Heart left ventricle (tissue), 16 donors: ENCODE results near the gene TTYH1. TPM values are rescaled to one million over a fixed set of nuclear protein-coding genes. Genes with fewer than 3 reads are reported as not detected.

Experiments
- ATAC-seq, 4 donors: fragments of 200-7000 bp; cut with Tn5 transposase; one replicate each; pipeline ENCODE4 v1.9.1; 2020 to 2022; ENCODE audit warnings: moderate library complexity in 4 of 4, mild to moderate bottlenecking in 3 of 4, moderate number of reproducible peaks in 1 of 4
- DNase-seq, 5 donors: peaks; one replicate each; pipeline ENCODE4 v3.0.0-alpha.2; 2020
- H3K27ac ChIP-seq, 12 donors: fragments of 200-600 bp; sonication (generic) in 4 of 12; one replicate each; pipeline versions ENCODE4 v1.5.0 to v1.8.0; 2016 to 2022; ENCODE audit warnings: mild to moderate bottlenecking in 2 of 12
- H3K27me3 ChIP-seq, 9 donors: fragments of 200-600 bp; sonication (generic) in 2 of 9; one replicate each; pipeline versions ENCODE4 v1.5.1 to v1.8.0; 2016 to 2022; ENCODE audit warnings: mild to moderate bottlenecking in 3 of 9
- H3K36me3 ChIP-seq, 9 donors: fragments of 200-600 bp; sonication (generic) in 2 of 9; one replicate each; pipeline versions ENCODE4 v1.5.0 to v1.8.0; 2018 to 2022; ENCODE audit warnings: mild to moderate bottlenecking in 2 of 9
- H3K4me1 ChIP-seq, 12 donors: fragments of 200-600 bp; sonication (generic) in 4 of 12; one replicate each; pipeline versions ENCODE4 v1.5.0 to v1.8.0; 2016 to 2022; ENCODE audit warnings: mild to moderate bottlenecking in 3 of 12
- H3K4me3 ChIP-seq, 12 donors: fragments of 200-600 bp; sonication (generic) in 4 of 12; one replicate each; pipeline versions ENCODE4 v1.5.0 to v1.8.0; 2017 to 2022; ENCODE audit warnings: mild to moderate bottlenecking in 9 of 12, moderate library complexity in 4 of 12
- H3K9me3 ChIP-seq, 12 donors: fragments of 200-600 bp; sonication (generic) in 4 of 12; one replicate each; pipeline versions ENCODE4 v1.5.0 to v1.8.0; 2016 to 2022; ENCODE audit warnings: mild to moderate bottlenecking in 1 of 12
- POLR2A ChIP-seq, 2 donors: fragments of 450-650 bp; IDR thresholded peaks; one replicate each; pipeline ENCODE4 v1.6.1; 2017; ENCODE audit warnings: antibody characterized with exemption in 2 of 2, mild to moderate bottlenecking in 2 of 2, moderate library complexity in 2 of 2
- WGBS, 4 donors: extraction: QIAGEN DNeasy Blood & Tissue Kit in 2 of 4; methylation state at CpG; one replicate each; pipeline versions ENCODE4 v1.1.5 to v1.1.7; 2013 to 2018; 5-methylcytosine and 5-hydroxymethylcytosine counted together
- intact Hi-C, 10 donors: fragments of 100-400 bp; cut with DNase I; formaldehyde crosslinking; loops; one replicate each; pipeline versions ENCODE4 v1.11.1 to v1.14.2; 2022
- polyA plus RNA-seq, 2 donors: library from polyadenylated mRNA; stranded (reverse); fragments of 200-250 nt; gene quantifications; one replicate each; pipeline ENCODE4 v1.2.3, GENCODE V29; 2013
- total RNA-seq, 9 donors: library from RNA; depleted of rRNA in 2 of 9; stranded (reverse); fragments of >200 nt in 2 of 9; fragmentation: NEBNext Ultra II Directional in 3 of 9; extraction: Animal tissue kit (Norgen Biotek cat#: 25700) in 3 of 9; gene quantifications; one replicate each; pipeline versions ENCODE4 v1.1.0 to v1.2.4, GENCODE V29; 2016 to 2023
- TF ChIP-seq, protein P1 (sequence below), 12 donors: fragments of 200-600 bp; sonication (generic) in 4 of 12; IDR thresholded peaks; one replicate each; pipeline versions ENCODE4 v1.5.0 to v1.8.0; 2018 to 2022; ENCODE audit warnings: antibody characterized with exemption in 12 of 12, mild to moderate bottlenecking in 5 of 12
- donor health status: ischemic (EF 13 %, LVEDD 7.1; RV severe dilation, severe dysfunction).
- donor health status: healthy with polysubstance abuse.
- donor health status: DM: no; HTN: yes; CAD: no.
- donor health status: DM: no; HTN: no; CAD: no.
- donor health status: ischemic (EF 25% LVEDD 6.9; RV normal size, moderate dysfunction).
- donor health status: ischemic (EF 25% LVEDD 5.7; RV mildly dilated, moderate dysfunction).
- donor health status: healthy.
- donor health status: DM: yes; HTN: yes; CAD: no.
- donor health status: ischemic (EF 35%, LVEDD 5.7; RV mildly dilated, moderate dysfunction).
- donor health status: nonischemic (EF 11% LVEDD 7.7; RV severe dilation, severe dysfunction).
- donor health status: DM: yes; HTN: yes; CAD: no.
- donor health status: PGD.
- donor health status: ischemic (EF 29% LVEDD 5.4; RV normal size, mild dysfunction).
- donor health status: nonischemic (EF 23%, LVEDD 6.1; RV moderate dilation, normal function).

Gene TTYH1
- total and polyA plus RNA-seq, 11 donors, result 0.46 to 6.9 (median 1.1) TPM

- Histone ChIP-seq H3K27me3 (peaks cover 0 to 50% (median 10%) of the 10 kb centered on the region in 9 donors), H3K9me3 (no peaks in the 10 kb centered on the region), H3K4me3 (no peak overlapping the region), H3K4me1 (peaks cover 0 to 17% (median 0%) of the 10 kb centered on the region in 12 donors), H3K27ac (no peak overlapping the region), H3K36me3 (no peaks in the 10 kb centered on the region)
- intact Hi-C loops, result loop anchor here in 6 of 10 donors (2.0 to 10.0 kb wide), 4 partner anchors 191 to 196 kb away; no protein-coding TSS in a partner anchor
- 11 to 14% (median 13%) methylated on average over 16 of the region's 16 CpGs for WGBS, 4 donors
- DNase-seq, result peak in 1 of 5 donors; percentile 33
- peak in 2 of 4 donors; percentile 32 to 58 for ATAC-seq
- TF ChIP-seq, protein P1, sequence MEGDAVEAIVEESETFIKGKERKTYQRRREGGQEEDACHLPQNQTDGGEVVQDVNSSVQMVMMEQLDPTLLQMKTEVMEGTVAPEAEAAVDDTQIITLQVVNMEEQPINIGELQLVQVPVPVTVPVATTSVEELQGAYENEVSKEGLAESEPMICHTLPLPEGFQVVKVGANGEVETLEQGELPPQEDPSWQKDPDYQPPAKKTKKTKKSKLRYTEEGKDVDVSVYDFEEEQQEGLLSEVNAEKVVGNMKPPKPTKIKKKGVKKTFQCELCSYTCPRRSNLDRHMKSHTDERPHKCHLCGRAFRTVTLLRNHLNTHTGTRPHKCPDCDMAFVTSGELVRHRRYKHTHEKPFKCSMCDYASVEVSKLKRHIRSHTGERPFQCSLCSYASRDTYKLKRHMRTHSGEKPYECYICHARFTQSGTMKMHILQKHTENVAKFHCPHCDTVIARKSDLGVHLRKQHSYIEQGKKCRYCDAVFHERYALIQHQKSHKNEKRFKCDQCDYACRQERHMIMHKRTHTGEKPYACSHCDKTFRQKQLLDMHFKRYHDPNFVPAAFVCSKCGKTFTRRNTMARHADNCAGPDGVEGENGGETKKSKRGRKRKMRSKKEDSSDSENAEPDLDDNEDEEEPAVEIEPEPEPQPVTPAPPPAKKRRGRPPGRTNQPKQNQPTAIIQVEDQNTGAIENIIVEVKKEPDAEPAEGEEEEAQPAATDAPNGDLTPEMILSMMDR (IDR thresholded peaks at IDR 0.05), result peak; percentile 31 to 77 (median 62)
- no peak for TF ChIP-seq POLR2A (IDR thresholded peaks at IDR 0.05)
Observed at GRCh38 chr19:54481326-54481930, 66.2 kb downstream of the TTYH1 start.

GRCh38 chr19:54482889-54483288, 67.6 kb downstream of the TTYH1 start:
- H3K27me3 ChIP-seq, result peaks cover 0 to 52% (median 10%) of the 10 kb centered on the region in 9 donors

GRCh38 chr19:54484451-54484850, 69.2 kb downstream of the TTYH1 start:
- ATAC-seq (no peak), DNase-seq (no peak)
- Histone ChIP-seq H3K9me3 (no peaks in the 10 kb centered on the region), H3K4me3 (no peak overlapping the region), H3K27ac (no peak overlapping the region), H3K36me3 (no peaks in the 10 kb centered on the region), H3K4me1 (peaks cover 0 to 17% (median 0%) of the 10 kb centered on the region in 12 donors), H3K27me3 (peaks cover 0 to 56% (median 10%) of the 10 kb centered on the region in 9 donors)
- intact Hi-C loops, result loop anchor here in 5 of 10 donors (5.0 to 10.0 kb wide), 3 partner anchors 188 to 193 kb away; no protein-coding TSS in a partner anchor
- TF ChIP-seq POLR2A (IDR thresholded peaks at IDR 0.05), result no peak
- TF ChIP-seq, protein P1 (IDR thresholded peaks at IDR 0.05), result no peak
- 75 to 83% (median 78%) methylated on average over 10 of the region's 10 CpGs for WGBS, 4 donors

More at GRCh38 chr19:54482889-54483288, 67.6 kb downstream of the TTYH1 start:
- Histone ChIP-seq H3K9me3 (no peaks in the 10 kb centered on the region), H3K4me3 (no peak overlapping the region), H3K36me3 (no peaks in the 10 kb centered on the region), H3K27ac (no peak overlapping the region), H3K4me1 (peaks cover 0 to 17% (median 0%) of the 10 kb centered on the region in 12 donors)
- 68 to 86% (median 73%) methylated on average over 3 of the region's 3 CpGs for WGBS, 4 donors
- no peak for DNase-seq
- TF ChIP-seq, protein P1 (IDR thresholded peaks at IDR 0.05), result no peak
- no peak for TF ChIP-seq POLR2A (IDR thresholded peaks at IDR 0.05)
- no peak for ATAC-seq
- intact Hi-C loops, result loop anchor here in 5 of 10 donors (5.0 to 10.0 kb wide), 3 partner anchors 189 to 194 kb away; no protein-coding TSS in a partner anchor

DNA sequence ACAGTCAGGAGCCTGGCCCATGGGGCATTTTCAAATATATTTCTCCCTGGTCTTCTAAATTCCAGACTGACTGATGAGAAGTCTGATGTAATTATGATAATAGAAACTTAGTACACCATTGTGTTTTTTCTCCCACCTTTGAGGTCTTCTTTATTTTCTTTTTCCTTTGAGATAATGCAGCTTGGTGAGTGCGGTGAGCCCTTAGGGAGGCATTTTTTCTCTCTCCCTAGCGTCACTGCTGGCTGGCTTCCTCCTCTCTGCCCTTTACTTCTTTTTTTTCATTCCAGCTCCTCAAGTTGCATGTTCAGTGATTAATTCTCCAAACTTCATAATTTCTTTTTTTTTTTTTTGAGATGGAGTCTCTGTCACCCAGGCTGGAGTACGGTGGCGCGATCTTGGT, 70.6 kb downstream of the TTYH1 start:
- no peak for ATAC-seq
- intact Hi-C loops, result loop anchor here in 3 of 10 donors (5.0 to 10.0 kb wide), 2 partner anchors 189 to 191 kb away; no protein-coding TSS in a partner anchor
- Histone ChIP-seq H3K4me3 (no peak overlapping the region), H3K36me3 (no peaks in the 10 kb centered on the region), H3K27me3 (peaks cover 0 to 70% (median 10%) of the 10 kb centered on the region in 9 donors), H3K9me3 (no peaks in the 10 kb centered on the region), H3K27ac (no peak overlapping the region), H3K4me1 (peaks cover 0 to 7% (median 0%) of the 10 kb centered on the region in 12 donors)
- DNase-seq, result no peak
- TF ChIP-seq, protein P1 (IDR thresholded peaks at IDR 0.05), result no peak
- no peak for TF ChIP-seq POLR2A (IDR thresholded peaks at IDR 0.05)
- 66 to 77% (median 71%) methylated on average over 5 of the region's 5 CpGs for WGBS, 4 donors
